GM12878 (cell line): Measurements from ENCODE around the gene ADAMTSL4. TPM values are rescaled to one million over a fixed set of nuclear protein-coding genes. Genes with fewer than 3 reads are reported as not detected.

Experiments used
- ASH2L ChIP-seq: fragments of 300-600, 200-600 bp; sonication (generic); IDR thresholded peaks from 2 replicates; pipeline ENCODE4 v1.6.1; 2017; ENCODE audit warnings: low read depth, mild to moderate bottlenecking, borderline replicate concordance
- CREB1 ChIP-seq: IDR thresholded peaks from 2 replicates; pipeline ENCODE4 v1.6.1; 2012; ENCODE audit warnings: low read depth, mild to moderate bottlenecking, inconsistent platforms
- CREM ChIP-seq: IDR thresholded peaks from 2 replicates; pipeline ENCODE4 v1.6.1; 2014; ENCODE audit warnings: antibody characterized with exemption, low read depth
- CUX1 ChIP-seq: IDR thresholded peaks from 2 replicates; pipeline ENCODE4 v1.6.1; 2012; ENCODE audit warnings: improper control_type of control experiment, low read depth, low read length; ENCODE audit not compliant: insufficient replicate concordance
- KLF5 ChIP-seq: fragments of 450-650 bp; IDR thresholded peaks from 2 replicates; pipeline ENCODE4 v1.6.1; 2014; ENCODE audit warnings: mild to moderate bottlenecking; ENCODE audit not compliant: partially characterized antibody
- MEF2A ChIP-seq: IDR thresholded peaks from 2 replicates; pipeline ENCODE4 v1.6.1; 2011; ENCODE audit warnings: low read depth, mild to moderate bottlenecking, low read length, moderate library complexity; ENCODE audit not compliant: insufficient read depth
- MLLT1 ChIP-seq: fragments of 450-650 bp; IDR thresholded peaks from 2 replicates; pipeline ENCODE4 v1.6.1; 2016; ENCODE audit warnings: mild to moderate bottlenecking
- NFYA ChIP-seq: IDR thresholded peaks from 2 replicates; pipeline ENCODE4 v1.6.1; 2011; ENCODE audit warnings: low read depth, mild to moderate bottlenecking, low read length, improper control_type of control experiment, borderline replicate concordance
- PAX8 ChIP-seq: fragments of 450-650 bp; IDR thresholded peaks from 2 replicates; pipeline ENCODE4 v1.6.1; 2017; ENCODE audit warnings: mild to moderate bottlenecking, moderate library complexity
- PBX3 ChIP-seq: IDR thresholded peaks from 2 replicates; pipeline ENCODE4 v1.6.1; 2011; ENCODE audit warnings: mild to moderate bottlenecking, low read depth, low read length, moderate library complexity; ENCODE audit not compliant: insufficient replicate concordance
- PKNOX1 ChIP-seq: fragments of 450-650 bp; IDR thresholded peaks from 2 replicates; pipeline ENCODE4 v1.6.1; 2016; ENCODE audit warnings: mild to moderate bottlenecking
- POLR2A ChIP-seq: IDR thresholded peaks from 2 replicates; pipeline ENCODE4 v1.6.1; 2011; ENCODE audit warnings: low read depth, mild to moderate bottlenecking, low read length
- PRDM15 ChIP-seq: fragments of 450-650 bp; formaldehyde crosslinking; IDR thresholded peaks from 2 replicates; pipeline ENCODE4 v1.4.0; 2020; ENCODE audit warnings: mild to moderate bottlenecking, moderate library complexity
- RBBP5 ChIP-seq: fragments of 200-600 bp; sonication (generic); conservative IDR thresholded peaks from 2 replicates; pipeline ENCODE4 v1.6.1; 2016
- STAT1 ChIP-seq: fragments of 450-650 bp; conservative IDR thresholded peaks from 2 replicates; pipeline ENCODE4 v1.6.1; 2014; ENCODE audit warnings: antibody characterized with exemption, mild to moderate bottlenecking
- STAT3 ChIP-seq: IDR thresholded peaks from 2 replicates; pipeline ENCODE4 v1.6.1; 2011; ENCODE audit warnings: low read depth, low read length, improper control_type of control experiment
- TCF7 ChIP-seq: IDR thresholded peaks from 2 replicates; pipeline ENCODE4 v1.6.1; 2014; ENCODE audit warnings: antibody characterized with exemption, borderline replicate concordance
- ZZZ3 ChIP-seq: IDR thresholded peaks from 2 replicates; pipeline ENCODE4 v1.6.1; 2011; ENCODE audit warnings: low read depth; ENCODE audit not compliant: control insufficient read depth, insufficient read length
- polyA plus RNA-seq, 11 experiments: library from polyadenylated mRNA; depleted of rRNA in 4 of 11; unstranded in 6 of 11; stranded (reverse) in 5 of 11; fragments of >200 nt; fragmentation: Nextera tagmentation in 4 of 11; fragmentation: Illumina TruSeq in 1 of 11; extraction: Ambion mirVana in 4 of 11; extraction: Trizol in 1 of 11; gene quantifications; 1 replicate in 1 of 11; 2 replicates in 10 of 11; pipeline versions ENCODE4 v1.2.1 to v1.2.3, GENCODE V29; 2011 to 2016; ENCODE audit warnings: inconsistent platforms in 2 of 11, missing spikeins in 2 of 11, low read depth in 1 of 11
- total RNA-seq, 4 experiments: library from RNA; depleted of rRNA in 3 of 4; stranded (reverse); fragments of >200 nt in 3 of 4; fragmentation: Illumina TruSeq in 1 of 4; extraction: Trizol in 1 of 4; gene quantifications; 2 replicates each; pipeline versions ENCODE4 v1.2.1 to v1.2.3, GENCODE V29; 2013 to 2021

ADAMTSL4 gene
- total and polyA plus RNA-seq, 10 of the 15 experiments (the other 5 are each of a cell fraction or from before 2014, with no cell fraction given): 0.04 to 0.15 (median 0.05) TPM; not detected in 5

- TF ChIP-seq PRDM15 (CRISPR knock-in tag) (no peak), PAX8 (no peak), PBX3 (no peak), CUX1 (no peak), RBBP5 (no peak), STAT3 (no peak), POLR2A (no peak), ASH2L (no peak), NFYA (no peak), CREB1 (no peak), CREM (no peak), PKNOX1 (no peak), ZZZ3 (no peak), MEF2A (no peak), TCF7 (0 out of 2 replicates have a peak, but pooled peaks have one; percentile 11), MLLT1 (no peak), STAT1 (no peak), KLF5 (no peak)
Measured at GRCh38 chr1:150579945-150580642, 30.9 kb downstream of the ADAMTSL4 start (continued).
